Subcutaneous adipose tissue (tissue), 4 donors: ENCODE measurements around the gene ZNF275. TPM values are rescaled to one million over a fixed set of nuclear protein-coding genes. Genes with fewer than 3 reads are reported as not detected.

Experiments
- total RNA-seq, 4 donors: library from RNA; depleted of rRNA; stranded (reverse); fragments of >200 nt; gene quantifications; one replicate each; pipeline ENCODE4 v1.1.0, GENCODE V29; 2016
- TF ChIP-seq, protein P1 (sequence below): fragments of 450-650 bp; IDR thresholded peaks from one replicate; pipeline ENCODE4 v1.5.1; 2016; ENCODE audit warnings: low read depth, mild to moderate bottlenecking, control low read depth, antibody characterized with exemption, moderate library complexity

The ZNF275 gene
- total RNA-seq, 4 donors from 2014 or later, result 8.3 to 30.9 (median 15.9) TPM

DNA sequence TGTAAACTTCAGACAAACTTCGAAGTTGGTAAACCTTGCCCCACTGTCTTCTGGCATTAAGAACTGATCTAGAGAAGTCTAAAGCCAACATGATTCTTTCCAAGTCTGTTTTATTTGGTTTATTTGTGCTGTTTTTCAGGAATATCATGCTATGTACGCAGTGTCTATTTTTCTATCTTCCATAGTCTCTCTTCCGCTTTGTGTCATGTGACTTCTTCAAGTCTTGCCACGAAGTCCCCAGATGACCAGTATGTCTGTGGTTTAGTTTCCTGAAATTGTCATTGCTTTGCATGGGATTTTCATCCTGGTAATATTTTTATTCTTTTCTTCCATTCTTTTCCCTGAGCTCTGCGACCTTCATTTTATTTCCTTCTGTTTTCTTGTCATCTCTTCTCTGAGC, 52.1 kb downstream of the ZNF275 start:
- TF ChIP-seq, protein P1, sequence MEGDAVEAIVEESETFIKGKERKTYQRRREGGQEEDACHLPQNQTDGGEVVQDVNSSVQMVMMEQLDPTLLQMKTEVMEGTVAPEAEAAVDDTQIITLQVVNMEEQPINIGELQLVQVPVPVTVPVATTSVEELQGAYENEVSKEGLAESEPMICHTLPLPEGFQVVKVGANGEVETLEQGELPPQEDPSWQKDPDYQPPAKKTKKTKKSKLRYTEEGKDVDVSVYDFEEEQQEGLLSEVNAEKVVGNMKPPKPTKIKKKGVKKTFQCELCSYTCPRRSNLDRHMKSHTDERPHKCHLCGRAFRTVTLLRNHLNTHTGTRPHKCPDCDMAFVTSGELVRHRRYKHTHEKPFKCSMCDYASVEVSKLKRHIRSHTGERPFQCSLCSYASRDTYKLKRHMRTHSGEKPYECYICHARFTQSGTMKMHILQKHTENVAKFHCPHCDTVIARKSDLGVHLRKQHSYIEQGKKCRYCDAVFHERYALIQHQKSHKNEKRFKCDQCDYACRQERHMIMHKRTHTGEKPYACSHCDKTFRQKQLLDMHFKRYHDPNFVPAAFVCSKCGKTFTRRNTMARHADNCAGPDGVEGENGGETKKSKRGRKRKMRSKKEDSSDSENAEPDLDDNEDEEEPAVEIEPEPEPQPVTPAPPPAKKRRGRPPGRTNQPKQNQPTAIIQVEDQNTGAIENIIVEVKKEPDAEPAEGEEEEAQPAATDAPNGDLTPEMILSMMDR, result no peak

DNA sequence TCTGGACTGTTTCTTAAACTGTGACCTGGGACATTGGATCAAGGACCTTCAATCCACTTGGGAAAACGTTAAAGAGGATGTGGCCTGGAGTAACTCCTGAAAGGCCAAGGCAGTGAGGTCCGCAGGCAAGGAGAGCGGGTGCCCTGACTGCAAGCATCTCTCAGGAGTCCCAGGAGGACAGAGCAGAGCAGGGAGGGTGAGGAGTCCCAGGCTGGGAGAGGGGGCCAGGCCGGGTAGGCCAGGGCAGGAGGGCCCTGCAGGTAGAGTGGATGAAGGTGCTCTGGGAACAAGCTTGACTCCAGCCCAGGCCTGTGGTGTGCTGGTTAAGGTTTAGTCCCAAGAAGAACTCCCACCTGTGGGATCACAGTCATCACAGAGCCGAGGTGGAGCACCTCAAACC, 53.4 kb downstream of the ZNF275 start:
- TF ChIP-seq, protein P1, result no peak

DNA sequence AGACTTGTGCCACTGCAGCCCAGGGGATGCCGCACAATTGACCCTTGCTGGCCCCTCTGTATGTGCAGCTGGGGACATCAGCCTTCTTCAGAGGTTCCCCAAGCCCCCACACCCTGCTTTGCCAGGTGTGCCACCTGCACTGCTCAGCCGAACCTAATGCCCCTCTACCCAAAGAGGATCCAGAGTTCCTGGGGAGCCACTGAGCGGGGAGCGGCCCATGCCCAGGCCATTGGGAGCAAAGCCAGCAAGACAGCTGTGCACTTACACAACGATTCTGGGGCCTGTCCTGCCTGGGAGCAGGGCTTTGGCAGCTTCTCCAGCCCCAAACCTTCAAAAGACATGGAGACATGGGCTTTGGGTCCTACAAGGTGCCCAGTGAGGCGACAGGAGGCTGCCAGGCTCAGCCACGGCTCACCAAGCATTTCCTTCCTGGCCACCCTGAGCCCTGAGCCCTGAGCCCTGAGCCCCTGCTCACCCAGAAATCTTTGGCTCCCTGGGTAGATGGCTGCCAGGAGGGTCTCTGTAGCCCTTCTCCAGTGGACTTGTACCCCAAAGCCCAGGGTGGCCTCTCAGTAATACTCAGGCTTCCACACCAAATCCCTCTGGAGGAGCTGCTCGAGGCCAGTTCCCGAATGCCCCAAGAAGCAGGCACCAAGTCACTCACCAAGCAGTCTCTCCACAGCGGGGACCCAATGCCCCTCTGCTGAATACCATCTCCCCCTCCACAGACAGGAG, 54.2 kb downstream of the ZNF275 start:
- TF ChIP-seq, protein P1, result no peak

DNA sequence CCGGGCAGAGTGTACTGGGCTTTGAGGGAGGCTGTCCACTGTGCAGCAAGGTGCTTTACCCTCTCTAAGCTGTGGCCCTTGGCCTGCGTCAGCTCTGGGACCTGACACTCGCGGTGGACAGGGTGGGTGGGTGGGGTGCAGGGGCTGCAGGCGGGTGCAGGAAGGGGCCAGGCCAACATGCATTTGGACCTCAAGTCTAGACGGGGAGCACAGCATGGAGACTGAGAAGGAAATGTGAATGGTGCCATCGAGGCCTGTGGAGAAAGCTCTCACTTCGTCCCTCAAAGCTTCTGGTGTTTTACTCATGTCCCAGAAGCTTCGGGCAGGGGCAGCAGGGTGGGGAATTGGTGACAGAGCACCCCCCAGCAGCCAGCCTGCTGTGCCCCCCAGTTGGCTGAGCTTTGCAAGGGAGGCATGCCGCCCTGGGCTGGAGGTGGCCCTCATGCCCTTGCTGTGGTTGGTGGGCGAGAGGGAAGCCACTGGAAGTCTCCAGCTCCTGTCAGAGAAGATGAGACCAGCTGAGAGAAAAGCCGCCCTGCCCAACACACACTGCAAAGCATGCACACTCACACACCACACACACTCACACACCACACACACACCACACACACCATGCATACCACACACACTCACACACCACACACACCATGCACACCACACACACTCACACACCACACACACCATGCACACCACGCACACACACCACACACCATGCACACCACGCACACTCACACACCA, 54.9 kb downstream of the ZNF275 start:
- TF ChIP-seq, protein P1, result no peak

DNA sequence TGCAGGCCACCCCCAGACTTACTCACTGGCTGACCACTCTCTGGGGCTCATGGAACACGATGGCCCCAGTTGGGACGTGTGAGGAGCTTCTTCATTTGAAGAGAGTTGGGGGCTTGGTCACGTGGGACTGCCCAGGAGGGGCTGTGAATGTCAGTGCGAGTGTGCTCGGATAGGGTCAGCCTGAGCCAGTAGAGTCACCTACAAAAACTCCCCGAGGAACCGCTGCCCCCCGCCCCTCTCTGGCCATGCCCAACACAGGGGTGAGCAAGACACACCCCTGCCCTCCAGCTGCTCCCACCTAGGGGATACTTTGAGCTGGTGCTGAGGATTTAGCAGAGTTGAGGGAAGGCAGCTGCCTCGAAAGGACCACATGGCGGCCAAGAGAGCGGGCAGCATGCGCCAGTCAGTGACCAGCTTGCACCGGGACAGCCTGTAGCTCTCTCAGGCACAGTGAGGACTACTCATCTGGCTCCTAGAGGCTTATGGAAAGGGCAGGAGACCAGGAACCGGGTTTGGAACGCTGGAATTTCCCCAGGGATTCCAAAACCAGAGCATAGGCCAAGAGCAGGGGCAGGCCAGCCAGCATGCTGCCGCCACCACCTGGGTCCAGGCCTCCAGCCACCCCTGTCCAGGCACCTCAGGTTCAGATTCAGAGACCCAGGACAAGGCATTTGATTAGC, 58.8 kb downstream of the ZNF275 start:
- TF ChIP-seq, protein P1, result no peak

DNA sequence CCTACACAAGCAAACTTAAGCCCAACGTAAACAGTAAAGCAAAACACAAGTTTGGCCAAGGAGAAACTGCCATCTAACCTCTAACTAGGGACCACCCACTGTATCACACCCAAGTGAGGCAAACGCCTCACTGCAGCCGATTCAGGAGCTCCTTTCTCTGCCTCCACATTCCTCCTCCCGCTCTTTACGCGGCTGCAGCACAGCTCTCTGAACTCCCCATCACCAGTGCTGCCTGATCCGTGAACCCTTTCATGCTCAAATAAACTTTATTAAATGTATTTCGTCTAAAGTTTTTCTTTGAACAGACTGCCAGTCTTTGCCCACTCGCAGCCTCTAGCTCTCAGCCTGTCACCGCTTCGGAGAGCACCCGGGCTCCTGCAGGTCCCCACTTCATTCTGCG, 60.7 kb downstream of the ZNF275 start:
- TF ChIP-seq, protein P1, result no peak

DNA sequence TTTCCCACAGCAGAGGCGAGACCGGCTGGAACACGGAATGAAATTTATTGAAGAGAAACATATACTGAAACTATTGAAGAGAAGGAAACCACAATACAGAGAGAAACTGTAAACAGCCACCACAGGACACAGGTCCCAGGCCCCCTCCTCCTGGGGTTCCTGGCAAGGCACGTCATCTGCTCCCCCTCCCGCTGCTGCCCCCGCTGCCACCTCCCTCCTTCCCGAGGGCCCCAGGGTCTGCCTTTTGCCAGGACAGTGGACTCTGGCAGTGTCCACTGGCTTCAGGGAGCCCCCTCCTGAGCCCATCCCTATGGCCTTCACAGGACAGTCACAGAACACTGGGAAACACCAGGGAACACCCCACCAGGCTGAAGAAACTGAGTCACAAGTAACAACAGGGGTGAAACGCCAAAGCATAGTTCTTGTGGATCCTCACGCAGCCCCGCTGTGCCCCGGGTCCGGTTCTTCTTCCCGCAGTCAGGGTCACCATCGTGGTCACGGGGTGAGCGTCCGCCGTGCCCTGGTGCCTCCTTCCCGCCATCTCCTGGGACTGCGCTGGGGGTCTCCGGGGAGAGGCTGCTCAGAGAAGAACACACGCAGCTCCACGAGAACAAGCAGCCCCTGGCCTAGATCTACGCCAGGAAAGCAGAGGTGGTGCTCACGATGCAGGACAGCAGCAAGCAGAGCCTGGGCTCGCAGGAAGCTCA, 61.8 kb downstream of the ZNF275 start:
- TF ChIP-seq, protein P1, result no peak
